Measurements from ENCODE around the gene CCDC175. TPM values are rescaled to one million over a fixed set of nuclear protein-coding genes. Genes with fewer than 3 reads are reported as not detected.
A peak's percentile ranks its signal among the peaks of the same experiment; 100 is the strongest.

Gene CCDC175
- total RNA-seq, 1 donor from 2014 or later, result not detected

DNA sequence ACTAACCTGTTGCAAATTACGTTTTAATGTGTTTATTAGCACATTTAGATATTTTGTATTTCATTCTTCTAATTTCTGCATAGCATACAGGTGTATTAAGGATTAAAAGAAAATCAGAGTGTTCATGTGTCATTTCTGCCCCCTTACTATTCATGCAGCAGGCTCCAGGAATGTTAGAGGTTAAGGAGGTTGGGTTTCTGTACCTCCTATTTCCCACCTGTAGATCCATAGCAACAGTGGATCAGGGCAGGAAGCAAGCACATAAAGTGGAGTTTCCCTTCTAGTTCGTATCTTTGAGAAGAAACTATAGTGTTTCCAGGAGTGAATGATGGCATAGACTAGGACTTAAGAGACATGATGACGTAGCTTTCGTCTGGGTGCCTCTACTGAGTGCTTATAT, 73.4 kb downstream of the CCDC175 start:
- ChIA-PET POLR2A (no interaction called here), CTCF (no interaction called here)
- intact Hi-C loops (cut with micrococcal nuclease), result no loop called here
- peaks cover 33% of the 10 kb centered on the region for H3K36me3 Mint-ChIP-seq (ENCODE audit: low read depth)
- TF ChIP-seq, protein P1, sequence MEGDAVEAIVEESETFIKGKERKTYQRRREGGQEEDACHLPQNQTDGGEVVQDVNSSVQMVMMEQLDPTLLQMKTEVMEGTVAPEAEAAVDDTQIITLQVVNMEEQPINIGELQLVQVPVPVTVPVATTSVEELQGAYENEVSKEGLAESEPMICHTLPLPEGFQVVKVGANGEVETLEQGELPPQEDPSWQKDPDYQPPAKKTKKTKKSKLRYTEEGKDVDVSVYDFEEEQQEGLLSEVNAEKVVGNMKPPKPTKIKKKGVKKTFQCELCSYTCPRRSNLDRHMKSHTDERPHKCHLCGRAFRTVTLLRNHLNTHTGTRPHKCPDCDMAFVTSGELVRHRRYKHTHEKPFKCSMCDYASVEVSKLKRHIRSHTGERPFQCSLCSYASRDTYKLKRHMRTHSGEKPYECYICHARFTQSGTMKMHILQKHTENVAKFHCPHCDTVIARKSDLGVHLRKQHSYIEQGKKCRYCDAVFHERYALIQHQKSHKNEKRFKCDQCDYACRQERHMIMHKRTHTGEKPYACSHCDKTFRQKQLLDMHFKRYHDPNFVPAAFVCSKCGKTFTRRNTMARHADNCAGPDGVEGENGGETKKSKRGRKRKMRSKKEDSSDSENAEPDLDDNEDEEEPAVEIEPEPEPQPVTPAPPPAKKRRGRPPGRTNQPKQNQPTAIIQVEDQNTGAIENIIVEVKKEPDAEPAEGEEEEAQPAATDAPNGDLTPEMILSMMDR (IDR thresholded peaks at IDR 0.05), result no peak
- DNase-seq, result no peak
- H3K27me3 Mint-ChIP-seq, result no peaks in the 10 kb centered on the region
- H3K4me3 Mint-ChIP-seq, result no peak overlapping the region
- no peaks in the 10 kb centered on the region for H3K4me1 Mint-ChIP-seq
- no peak overlapping the region for H3K27ac Mint-ChIP-seq
- no peaks in the 10 kb centered on the region for H3K9me3 Mint-ChIP-seq
- ATAC-seq (ENCODE audit: low read depth), result no peak

DNA sequence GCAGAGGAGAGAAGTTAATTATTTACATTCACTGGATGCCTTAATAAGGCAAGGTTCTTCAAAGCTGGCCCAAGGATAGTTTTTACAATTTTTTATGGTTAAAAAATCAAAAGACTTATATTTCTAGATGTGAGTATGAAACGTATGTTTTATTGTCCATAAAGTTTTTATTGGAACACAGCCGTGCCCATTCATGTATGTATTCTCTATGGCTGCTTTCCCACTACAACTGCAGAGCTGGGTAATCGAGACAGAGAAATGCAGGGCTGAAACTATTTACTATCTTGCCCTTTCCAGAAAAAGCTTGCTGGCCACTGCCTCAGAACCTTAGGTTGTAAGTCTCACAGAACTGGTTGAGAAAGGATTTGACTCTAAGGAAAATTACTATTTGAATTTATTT, 75.9 kb downstream of the CCDC175 start:
- H3K27ac Mint-ChIP-seq, result no peak overlapping the region
- CTCF ChIA-PET, result interaction anchor here (1.4 kb wide), 1 partner anchor 11 kb away, joined by 4 read pairs; no protein-coding TSS in a partner anchor

DNA sequence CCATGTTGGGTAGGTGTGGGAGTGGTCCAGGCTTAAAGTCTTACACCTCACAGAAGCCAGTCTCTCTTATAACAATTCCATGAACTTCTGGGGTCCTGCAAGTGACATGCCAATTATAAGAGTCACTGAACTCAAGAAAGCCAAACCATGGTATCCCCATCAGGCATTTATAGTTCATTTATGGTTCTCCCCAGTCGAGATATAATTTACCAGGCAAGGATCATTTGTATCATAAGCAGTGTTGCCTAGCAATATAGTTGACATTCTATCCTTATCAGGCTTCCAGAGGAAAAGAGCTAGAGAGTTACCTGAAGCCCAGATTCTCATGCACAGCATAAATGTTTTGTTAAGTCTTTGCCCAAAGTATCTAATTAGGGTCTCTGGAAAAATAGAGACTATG, 84.2 kb downstream of the CCDC175 start:
- POLR2A ChIA-PET, result interaction anchor here (1.2 kb wide), 1 partner anchor 8 kb away, joined by 4 read pairs; the partner anchor contains the start of genes JKAMP and L3HYPDH
- ATAC-seq (ENCODE audit: low read depth) (no peak), DNase-seq (no peak)
- no peak overlapping the region for H3K4me3 Mint-ChIP-seq
- TF ChIP-seq, protein P1 (IDR thresholded peaks at IDR 0.05), result no peak
- peaks cover 88% of the 10 kb centered on the region for H3K36me3 Mint-ChIP-seq (ENCODE audit: low read depth)
- H3K9me3 Mint-ChIP-seq, result no peaks in the 10 kb centered on the region
- CTCF ChIA-PET, result no interaction called here
- H3K4me1 Mint-ChIP-seq, result peaks cover 4% of the 10 kb centered on the region
- no peaks in the 10 kb centered on the region for H3K27me3 Mint-ChIP-seq
- H3K27ac Mint-ChIP-seq, result no peak overlapping the region
- intact Hi-C loops (cut with micrococcal nuclease), result no loop called here

More for the DNA sequence above, 75.9 kb downstream of the CCDC175 start:
- TF ChIP-seq, protein P1 (IDR thresholded peaks at IDR 0.05), result no peak
- intact Hi-C loops (cut with micrococcal nuclease), result no loop called here
- Mint-ChIP-seq H3K4me3 (no peak overlapping the region), H3K27me3 (no peaks in the 10 kb centered on the region), H3K36me3 (ENCODE audit: low read depth) (peaks cover 49% of the 10 kb centered on the region), H3K9me3 (no peaks in the 10 kb centered on the region), H3K4me1 (no peaks in the 10 kb centered on the region)
- ATAC-seq (ENCODE audit: low read depth) (no peak), DNase-seq (no peak)
- POLR2A ChIA-PET, result no interaction called here

DNA sequence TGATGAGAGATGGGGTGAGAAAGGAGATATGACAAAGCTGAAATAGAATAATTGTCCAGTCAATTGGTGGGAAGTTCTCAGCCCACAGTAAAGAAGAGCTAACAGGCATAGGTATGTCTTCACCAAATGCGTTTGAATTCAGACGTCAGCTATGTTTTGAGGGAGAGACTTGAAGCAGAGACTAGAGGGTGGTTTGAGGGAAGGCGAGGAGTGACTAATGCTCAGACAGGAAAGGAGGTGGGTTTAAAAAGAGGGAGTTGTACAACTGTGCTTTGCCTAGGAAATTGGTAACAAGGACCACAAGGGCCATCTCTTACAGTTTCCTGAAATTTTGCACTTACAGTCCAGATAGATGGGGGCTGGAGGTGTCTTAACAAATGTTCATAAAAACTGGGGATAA, 85.9 kb downstream of the CCDC175 start:
- DNase-seq (no peak), ATAC-seq (ENCODE audit: low read depth) (no peak)
- Mint-ChIP-seq H3K27ac (no peak overlapping the region), H3K4me3 (no peak overlapping the region), H3K27me3 (no peaks in the 10 kb centered on the region), H3K9me3 (no peaks in the 10 kb centered on the region), H3K36me3 (ENCODE audit: low read depth) (peaks cover 79% of the 10 kb centered on the region), H3K4me1 (peaks cover 5% of the 10 kb centered on the region)
- TF ChIP-seq, protein P1 (IDR thresholded peaks at IDR 0.05), result no peak
- intact Hi-C loops (cut with micrococcal nuclease), result no loop called here
- POLR2A ChIA-PET, result no interaction called here
- CTCF ChIA-PET, result no interaction called here

DNA sequence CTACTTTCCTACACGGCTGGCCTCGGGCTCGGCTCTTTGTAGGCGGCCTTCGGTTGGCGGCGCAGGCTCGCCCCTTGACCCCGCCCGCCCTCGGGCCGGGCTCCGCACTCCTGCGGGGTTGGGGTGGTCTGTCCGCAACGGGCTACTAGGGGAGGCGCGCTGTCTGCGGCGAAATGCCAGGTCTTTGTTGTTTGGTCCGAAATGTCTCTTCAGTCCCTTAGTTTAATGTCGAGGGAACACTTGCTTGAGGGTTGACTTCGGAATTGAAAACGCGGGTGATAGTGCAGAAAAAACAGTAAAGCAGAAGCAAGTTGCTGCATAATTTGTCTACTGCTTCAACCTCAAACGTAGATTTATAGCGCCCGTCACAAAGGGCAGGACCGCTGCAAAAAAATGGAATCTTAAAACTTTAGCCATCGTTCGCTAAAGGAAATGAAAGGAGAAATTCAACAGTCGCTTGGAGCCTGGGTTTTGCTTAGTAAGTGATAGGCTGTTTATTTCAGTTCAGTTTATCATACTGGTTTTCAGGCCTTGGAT, 91.9 kb downstream of the CCDC175 start:
- Mint-ChIP-seq H3K9me3 (no peaks in the 10 kb centered on the region), H3K36me3 (ENCODE audit: low read depth) (peaks cover 21% of the 10 kb centered on the region), H3K4me3 (peak overlapping the region; percentile 98), H3K27ac (peak overlapping the region; percentile 96), H3K27me3 (no peaks in the 10 kb centered on the region), H3K4me1 (peaks cover 52% of the 10 kb centered on the region)
- CTCF ChIA-PET, result interaction anchor here (0.7 to 2.3 kb wide), 8 partner anchors 10 to 699 kb away, joined by 3 to 9 read pairs (median 5); partner anchors contain the start of genes CCDC175, DAAM1 and GPR135
- ATAC-seq (ENCODE audit: low read depth) (peak; percentile 56), DNase-seq (no peak)
- intact Hi-C loops (cut with micrococcal nuclease), result loop anchor here (1.0 to 10.0 kb wide), 13 partner anchors 19 to 1285 kb away; partner anchors contain the start of genes CCDC175, DAAM1, DACT1 and DHRS7
- TF ChIP-seq, protein P1 (IDR thresholded peaks at IDR 0.05), result no peak
- POLR2A ChIA-PET, result interaction anchor here (0.7 to 1.7 kb wide), 11 partner anchors 8 to 1089 kb away, joined by 3 to 13 read pairs (median 4); partner anchors contain the start of genes DAAM1, DHRS7, GPR135 and PPM1A

Measured in activated B cell treated with CpG ODN at 0.5 μM for 24 hours (primary cell).